Measurements from ENCODE around the gene BTBD17.

BTBD17 gene

DNA sequence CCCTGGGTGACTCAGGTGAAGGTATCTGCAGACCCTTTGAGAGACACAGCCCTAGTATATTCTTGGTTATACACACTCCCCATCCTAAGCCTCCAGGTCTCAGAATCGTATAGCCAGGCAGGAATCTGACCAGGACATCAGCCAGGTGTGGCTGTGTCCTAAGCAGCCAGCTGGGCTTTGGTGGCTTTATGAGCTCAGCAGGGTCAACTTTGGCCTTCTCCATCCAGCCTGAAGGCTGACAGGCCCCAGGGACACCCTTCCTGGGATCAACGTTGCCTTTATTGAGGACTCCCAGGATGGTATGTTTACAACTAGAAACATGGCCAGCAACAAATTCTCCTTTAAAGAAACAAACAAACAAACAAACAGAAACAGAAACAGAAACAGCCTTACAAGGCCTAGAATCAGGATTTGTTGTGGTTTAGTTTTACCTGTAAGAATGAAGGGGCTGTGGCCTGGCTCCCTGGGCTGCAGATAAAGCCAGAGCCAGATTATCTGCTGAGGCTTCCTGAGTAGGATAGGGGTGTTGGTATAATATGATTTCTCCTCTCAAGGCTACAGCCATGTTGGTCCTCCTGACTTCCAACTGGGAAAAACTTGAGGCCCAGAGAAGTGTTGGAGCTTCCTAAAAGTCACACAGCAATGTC, 27.2 kb downstream of the BTBD17 start:
- DNase-seq, result no peak

DNA sequence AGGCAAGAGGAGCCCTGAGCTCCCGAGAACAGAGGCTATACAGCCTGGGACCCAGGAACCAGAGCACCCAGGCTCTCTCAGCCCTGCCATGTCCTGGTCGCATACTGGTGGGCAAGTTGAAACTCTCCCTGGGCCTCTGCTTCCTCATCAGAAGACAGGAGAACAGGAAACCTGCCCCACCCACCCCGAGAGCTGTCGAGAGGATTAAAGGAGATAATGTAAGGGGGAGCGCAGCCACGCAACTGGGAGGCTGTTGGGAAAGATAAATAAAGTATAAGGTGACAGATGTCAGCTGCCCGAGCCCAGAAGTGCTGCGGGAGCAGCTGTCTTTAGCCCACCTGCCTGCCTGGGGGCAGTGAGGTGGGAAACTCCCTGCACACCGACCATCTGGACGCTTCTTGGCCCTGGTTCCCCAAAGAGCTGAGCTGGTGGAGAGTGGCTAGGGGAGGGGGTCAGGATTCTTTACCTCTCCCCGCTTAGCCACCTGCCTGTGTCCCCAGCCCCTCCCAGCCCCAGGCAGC, 28.8 kb downstream of the BTBD17 start:
- peak; percentile 97 for DNase-seq

- DNase-seq, result peak; percentile 62
Observed at GRCh38 chr17:74332017-74332650, 29.5 kb downstream of the BTBD17 start.

- no peak for DNase-seq
Observed at GRCh38 chr17:74330446-74330845, 31.2 kb downstream of the BTBD17 start.

GRCh38 chr17:74329378-74329777, 32.3 kb downstream of the BTBD17 start:
- DNase-seq, result no peak

GRCh38 chr17:74328487-74328886, 33.2 kb downstream of the BTBD17 start:
- no peak for DNase-seq

DNA sequence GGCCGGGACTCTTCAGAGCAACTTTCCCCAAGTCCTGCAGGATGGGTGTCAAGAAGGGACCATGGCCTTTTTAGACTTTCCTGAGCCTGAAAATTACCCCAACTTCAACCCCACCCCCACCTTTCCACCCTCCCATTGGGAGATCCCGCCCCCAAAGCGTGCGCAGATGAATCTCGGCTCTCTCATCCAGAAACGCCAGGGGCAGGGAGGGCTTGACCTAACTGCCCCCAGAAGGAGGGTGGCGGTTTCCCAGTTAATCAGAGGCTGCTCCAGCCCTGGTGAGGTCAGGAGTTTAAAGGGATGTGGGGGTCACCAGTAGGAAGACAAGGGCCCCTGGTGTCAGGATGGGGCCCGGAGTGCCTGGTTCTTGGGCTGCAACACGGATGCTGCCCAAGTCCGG, 35.2 kb downstream of the BTBD17 start:
- DNase-seq, result no peak

DNA sequence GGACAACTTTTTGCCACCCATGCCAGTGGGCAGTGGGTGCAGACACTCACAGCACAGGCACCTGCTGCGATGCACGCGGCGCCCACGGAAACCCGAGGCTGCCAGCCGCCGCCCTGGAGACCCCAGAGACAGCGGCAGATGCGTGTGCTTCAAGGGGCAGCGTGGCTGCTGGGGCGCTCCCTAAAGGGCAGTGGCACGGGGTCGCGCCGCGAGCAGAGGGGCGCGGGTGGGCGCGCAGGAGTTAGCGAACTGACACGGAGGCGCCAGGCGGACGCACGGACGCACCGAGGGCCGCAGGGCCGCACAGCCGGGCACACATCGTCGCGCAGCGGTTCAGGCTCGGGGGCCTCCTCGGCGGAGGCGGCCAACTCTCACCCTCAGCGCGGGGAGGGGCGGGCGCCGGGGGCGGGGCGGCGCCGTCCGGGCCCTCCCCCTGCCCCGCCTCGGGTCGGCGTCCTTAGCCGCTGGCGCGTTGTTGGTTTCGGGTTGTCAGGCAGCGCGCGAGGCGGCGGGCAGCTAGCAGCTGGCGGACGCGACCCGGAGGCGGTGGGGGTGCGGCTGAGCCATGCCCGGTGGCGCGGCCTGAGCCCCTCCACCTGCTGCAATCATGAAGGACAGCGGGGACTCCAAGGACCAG, 35.8 kb downstream of the BTBD17 start, which contains the start of gene KIF19:
Gene KIF19, plus strand, starts transcription at position 484 of the 637 bp plus-strand sequence. Its CDS starts 124 bp downstream, at position 608.
- peak; percentile 69 for DNase-seq

- DNase-seq, result no peak
Observed at GRCh38 chr17:74325376-74325742, 36.3 kb downstream of the BTBD17 start.

- DNase-seq, result no peak
Observed at GRCh38 chr17:74324521-74324920, 37.1 kb downstream of the BTBD17 start.

DNA sequence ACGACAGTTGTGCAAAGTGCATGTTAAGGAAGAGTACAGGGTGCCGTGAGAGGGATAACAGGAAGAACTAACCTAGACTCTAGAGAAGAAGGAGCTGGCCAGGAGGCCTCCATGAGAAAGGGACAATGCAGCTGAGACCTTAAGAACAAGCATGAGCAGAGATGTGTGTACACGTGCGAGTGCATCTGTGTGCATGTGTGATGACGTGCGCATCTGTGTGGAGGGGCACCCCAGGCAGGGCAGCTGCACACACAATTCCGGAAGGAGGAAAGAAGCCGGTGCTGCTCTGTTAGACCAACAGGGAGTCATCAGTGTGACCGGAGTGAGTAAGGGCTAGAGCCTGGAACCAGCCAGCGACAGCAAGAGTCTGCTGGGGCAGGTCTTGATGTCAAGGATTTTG, 43.3 kb downstream of the BTBD17 start:
- DNase-seq, result no peak

DNA sequence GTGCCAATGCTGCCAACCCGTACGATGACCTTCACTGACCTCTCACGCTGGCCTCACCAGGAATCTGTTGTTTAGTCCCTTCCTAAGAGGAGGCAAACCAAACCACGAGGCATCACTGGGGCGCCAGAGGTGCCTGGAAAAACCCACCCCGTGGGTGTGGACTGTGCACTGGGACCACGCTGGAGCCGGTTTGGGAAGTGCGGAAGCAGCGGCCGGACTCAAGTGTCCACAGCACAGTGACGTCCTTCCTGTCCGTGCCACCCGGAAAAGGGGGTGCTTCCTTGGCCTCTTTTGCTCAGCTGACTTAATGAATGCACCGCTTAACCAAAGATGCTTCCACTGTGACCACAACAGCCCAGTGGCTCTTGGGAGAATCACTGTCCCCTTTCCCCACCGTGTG, 44.6 kb downstream of the BTBD17 start:
- DNase-seq, result no peak

DNA sequence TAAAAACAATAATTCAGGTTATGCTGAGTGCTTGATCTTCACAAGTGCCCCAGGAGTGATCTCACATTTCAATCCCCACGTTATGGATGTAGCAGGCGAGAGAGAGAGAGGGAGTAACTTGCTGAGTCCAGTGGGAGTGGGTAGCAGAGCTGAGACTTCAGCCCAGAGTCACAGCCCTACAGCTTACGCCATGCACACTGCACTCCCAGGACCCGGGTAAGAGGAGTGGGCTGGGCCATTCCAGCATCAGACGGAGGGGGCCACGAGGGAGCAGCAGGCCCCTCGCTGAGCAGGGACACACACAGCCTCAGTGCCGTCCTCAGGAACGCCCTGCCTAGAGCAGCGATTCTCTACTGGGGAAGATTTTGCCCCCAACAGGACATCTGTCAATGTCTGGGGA, 45.4 kb downstream of the BTBD17 start:
- no peak for DNase-seq

DNA sequence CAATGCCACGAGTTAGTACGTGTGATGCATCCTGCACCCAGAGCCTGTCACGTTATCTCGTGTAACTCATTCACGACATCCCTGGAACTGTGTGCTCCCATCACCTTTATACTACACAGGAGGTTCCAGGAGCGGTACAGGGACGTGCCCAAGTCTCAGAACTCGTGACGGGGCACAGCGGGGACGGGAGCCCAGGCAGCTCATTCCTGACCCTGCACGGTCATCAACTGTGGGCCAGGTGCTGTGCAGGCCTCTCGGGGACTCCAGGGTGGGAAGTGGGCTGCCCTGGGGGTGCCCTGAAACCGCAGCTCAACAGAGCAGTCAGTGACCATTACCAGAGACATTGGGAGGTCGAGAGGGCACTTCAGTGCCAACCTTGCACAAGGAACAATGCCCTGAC, 46.8 kb downstream of the BTBD17 start:
- DNase-seq, result no peak

- DNase-seq, result no peak
Observed at GRCh38 chr17:74309902-74310301, 51.8 kb downstream of the BTBD17 start.

DNA sequence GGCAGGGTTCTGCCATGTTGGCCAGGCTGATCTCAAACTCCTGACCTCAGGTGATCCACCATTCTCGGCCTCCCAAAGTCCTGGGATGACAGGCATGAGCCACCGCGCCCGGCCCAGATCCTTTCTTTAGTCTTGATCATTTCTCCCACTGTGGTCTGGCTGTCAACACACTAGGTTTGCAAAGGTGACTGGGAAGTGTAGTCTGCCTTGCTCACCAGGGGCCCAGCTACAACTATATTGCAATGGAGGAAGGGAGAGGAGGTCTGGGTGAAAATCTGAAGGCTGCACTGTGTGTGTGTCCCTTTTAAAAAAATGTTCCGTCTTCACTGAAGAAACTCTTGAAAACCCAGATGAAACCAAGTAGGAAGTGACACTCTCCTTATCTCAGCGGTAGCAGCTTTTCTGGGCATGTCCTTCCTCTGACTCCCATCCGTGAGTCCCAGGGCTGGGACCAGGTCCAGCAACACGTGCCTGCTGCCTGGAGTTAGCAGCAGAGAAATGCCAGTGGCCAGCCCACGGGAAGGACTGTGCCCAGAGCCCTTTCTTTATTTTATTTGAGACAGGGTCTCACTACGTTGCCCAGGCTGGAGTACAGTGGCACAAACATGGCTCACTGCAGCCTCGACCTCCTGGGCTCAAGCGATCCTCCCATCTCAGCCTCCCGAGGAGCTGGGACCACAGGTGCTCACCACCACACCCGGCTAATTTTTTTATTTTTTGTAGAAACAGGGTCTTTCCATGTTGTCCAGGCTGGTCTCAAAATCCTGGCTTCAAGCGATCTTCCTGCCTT, 53.5 kb downstream of the BTBD17 start:
- no peak for DNase-seq
